Measurements from ENCODE around the gene TET2.

- TF ChIP-seq CTCF (IDR thresholded peaks at IDR 0.05): no peak
- TF ChIP-seq POLR2A (IDR thresholded peaks at IDR 0.05): no peak
Measured at GRCh38 chr4:105240037-105240436, 93.4 kb downstream of the TET2 start.
